PC-9 (cell line): ENCODE data around the gene MAB21L4.

Experiments used
- EZH2 ChIP-seq: fragments of 200-600 bp; sonication (generic); IDR thresholded peaks from 2 replicates; pipeline ENCODE4 v1.8.0; 2017; ENCODE audit warnings: antibody characterized with exemption, low read depth
- TF ChIP-seq, protein P1 (sequence below): fragments of 200-600 bp; sonication (generic); conservative IDR thresholded peaks from 2 replicates; pipeline ENCODE4 v1.6.1; 2017; ENCODE audit warnings: mixed run types, antibody characterized with exemption, mild to moderate bottlenecking, moderate library complexity

DNA sequence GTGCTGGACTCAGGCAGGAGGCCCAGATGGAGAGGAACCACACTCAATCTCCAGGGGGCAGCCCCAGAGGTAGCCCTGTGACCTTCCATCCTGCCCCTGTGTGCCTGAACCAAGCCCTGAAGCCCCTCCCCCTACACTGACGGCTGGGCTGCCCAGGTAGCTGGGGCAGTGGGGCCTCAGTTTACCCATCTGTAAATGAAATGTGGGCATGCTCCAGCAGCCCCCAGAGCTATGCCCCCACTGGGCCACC is 26.0 kb upstream of the MAB21L4 start:
- TF ChIP-seq, protein P1, sequence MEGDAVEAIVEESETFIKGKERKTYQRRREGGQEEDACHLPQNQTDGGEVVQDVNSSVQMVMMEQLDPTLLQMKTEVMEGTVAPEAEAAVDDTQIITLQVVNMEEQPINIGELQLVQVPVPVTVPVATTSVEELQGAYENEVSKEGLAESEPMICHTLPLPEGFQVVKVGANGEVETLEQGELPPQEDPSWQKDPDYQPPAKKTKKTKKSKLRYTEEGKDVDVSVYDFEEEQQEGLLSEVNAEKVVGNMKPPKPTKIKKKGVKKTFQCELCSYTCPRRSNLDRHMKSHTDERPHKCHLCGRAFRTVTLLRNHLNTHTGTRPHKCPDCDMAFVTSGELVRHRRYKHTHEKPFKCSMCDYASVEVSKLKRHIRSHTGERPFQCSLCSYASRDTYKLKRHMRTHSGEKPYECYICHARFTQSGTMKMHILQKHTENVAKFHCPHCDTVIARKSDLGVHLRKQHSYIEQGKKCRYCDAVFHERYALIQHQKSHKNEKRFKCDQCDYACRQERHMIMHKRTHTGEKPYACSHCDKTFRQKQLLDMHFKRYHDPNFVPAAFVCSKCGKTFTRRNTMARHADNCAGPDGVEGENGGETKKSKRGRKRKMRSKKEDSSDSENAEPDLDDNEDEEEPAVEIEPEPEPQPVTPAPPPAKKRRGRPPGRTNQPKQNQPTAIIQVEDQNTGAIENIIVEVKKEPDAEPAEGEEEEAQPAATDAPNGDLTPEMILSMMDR = no peak
- no peak for TF ChIP-seq EZH2
